ENCODE results near the gene PBX3.
"Not testable (repeated sequence)": the region's sequence is repeated elsewhere in the genome, so short reads cannot be mapped to it uniquely, and the experiment has no call there.

Gene PBX3

DNA sequence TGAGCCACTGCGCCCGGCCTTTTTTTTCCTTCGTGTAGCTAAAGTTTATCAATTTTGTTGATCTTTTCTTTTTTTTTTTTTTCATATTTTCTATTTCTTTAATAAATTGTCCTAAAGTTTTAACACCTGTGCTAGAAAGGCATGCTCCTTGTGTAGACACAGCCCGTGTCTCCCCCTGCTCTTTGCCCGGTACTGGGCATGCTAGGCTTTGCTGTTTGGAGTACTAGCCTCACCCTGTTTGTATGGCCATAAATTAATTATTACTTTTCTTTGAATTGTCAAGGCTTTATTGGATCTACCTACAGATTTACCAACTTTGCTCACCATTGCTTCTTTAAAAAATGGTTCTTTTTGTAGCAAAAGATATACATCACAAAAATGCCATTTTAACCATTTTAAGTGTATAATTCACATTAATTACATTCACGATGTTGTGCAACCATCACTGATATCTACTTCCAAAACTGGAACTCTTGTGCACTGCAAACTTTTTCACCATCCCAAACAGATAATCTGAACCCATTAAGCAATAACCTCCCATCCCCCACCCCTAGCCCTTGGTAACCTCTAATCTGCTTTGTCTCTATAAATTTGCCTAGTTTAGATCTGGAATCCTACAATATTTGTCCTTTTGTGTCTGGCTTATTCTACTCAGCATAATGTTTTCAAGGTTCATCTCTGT is 31.5 kb downstream of the PBX3 start:
- not testable (repeated sequence) for DNase-seq (ENCODE audit: low read depth)

DNA sequence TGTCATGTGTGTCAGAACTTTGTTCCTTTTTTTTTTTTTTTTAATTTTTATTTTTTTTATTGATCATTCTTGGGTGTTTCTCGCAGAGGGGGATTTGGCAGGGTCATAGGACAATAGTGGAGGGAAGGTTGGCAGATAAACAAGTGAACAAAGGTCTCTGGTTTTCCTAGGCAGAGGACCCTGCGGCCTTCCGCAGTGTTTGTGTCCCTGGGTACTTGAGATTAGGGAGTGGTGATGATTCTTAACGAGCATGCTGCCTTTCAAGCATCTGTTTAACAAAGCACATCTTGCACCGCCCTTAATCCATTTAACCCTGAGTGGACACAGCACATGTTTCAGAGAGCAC is 32.0 kb downstream of the PBX3 start:
- not testable (repeated sequence) for DNase-seq (ENCODE audit: low read depth)

DNA sequence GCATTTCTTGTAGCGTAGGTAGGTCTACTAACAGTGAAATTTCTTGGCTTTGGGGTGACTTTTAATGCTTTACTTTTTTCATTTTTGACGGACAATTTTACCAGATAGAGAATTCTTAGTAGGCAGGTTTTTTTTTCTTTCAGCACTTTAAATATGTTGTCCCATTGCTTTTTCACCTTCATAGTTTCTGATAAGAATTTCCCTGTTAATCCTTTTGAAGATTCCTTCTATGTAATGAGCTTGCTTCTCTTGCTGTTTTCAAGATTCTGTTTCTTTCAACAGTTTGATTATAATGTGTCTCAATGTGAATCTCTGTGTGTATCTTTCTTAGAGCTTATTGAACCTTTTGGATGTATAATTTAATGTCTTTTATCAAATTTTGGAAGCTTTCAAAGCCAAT is 35.5 kb downstream of the PBX3 start:
- DNase-seq (ENCODE audit: low read depth): no peak

DNA sequence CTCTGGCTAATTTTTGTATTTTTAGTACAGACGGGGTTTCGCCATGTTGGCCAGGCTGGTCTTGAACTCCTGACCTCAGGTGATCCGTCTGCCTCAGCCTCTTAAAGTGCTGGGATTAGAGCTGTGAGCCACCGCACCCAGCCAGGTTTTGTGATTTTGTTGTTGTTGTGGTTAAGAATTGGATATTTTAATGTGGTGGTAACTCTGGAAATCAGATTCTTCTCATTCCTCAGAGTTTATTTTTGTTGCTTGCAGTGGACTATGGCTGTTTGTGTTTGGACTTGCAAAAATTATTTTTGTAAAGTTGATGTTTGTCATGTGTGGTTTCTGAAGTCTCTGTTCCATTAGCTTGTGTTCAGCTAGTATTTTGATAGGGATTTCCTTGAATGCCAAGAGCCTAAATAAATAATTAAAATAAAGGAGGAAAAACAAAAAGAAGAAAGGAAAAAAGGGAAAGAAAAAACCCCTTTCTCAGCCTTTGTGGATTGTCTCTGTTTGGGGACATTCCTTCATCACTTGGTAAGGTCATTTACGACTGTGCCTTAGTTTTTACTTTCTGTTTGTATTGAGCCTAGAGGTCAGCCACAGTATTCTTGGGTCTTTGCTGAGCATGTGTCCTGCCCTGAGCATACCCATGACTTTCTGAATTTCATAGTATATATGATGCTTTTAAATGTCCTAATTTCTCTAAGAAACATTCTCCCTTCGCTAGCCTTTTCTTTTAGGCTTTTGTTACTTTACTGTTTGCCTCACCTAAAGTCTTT is 37.3 kb downstream of the PBX3 start:
- DNase-seq (ENCODE audit: low read depth): no peak

DNA sequence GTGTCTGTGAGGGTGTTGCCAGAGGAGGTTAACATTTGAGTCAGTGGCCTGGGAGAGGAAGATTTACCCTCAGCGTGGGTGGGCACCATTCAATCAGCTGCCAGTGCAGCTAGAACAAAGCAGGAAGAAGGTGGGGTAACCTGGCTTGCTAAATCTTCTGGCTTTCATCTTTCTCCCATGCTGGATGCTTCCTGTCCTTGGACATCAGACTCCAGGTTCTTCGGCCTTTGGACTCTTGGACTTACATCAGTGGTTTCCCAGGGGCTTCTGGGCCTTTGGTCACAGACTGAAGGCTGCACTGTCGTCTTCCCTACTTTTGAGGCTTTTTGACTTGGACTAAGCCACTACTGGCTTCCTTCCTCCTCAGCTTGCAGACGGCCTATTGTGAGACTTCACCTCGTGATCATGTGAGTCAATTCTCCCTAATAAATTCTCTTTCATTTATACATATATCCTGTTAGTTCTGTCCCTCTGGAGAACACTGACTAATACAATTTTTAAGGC is 38.1 kb downstream of the PBX3 start:
- no peak for DNase-seq (ENCODE audit: low read depth)

DNA sequence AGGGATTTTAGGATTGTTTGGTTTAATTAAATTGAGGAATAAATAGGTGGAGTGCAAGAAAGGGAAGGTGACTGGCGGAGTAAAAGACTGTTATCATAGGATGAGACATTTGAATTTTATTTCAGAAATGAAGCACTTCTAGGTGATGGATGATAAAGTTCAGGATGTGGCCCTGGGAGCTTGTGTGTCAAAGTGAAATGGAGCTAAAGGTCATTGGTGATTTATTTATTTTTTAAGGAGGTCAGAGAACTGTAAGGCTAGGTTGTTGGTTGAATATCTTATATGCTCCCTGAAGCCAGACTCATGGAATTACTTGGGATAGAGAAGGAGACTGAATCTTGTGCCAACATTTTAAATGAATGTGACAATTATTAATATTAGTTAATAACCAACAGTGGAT is 40.5 kb downstream of the PBX3 start:
- DNase-seq (ENCODE audit: low read depth): no peak

DNA sequence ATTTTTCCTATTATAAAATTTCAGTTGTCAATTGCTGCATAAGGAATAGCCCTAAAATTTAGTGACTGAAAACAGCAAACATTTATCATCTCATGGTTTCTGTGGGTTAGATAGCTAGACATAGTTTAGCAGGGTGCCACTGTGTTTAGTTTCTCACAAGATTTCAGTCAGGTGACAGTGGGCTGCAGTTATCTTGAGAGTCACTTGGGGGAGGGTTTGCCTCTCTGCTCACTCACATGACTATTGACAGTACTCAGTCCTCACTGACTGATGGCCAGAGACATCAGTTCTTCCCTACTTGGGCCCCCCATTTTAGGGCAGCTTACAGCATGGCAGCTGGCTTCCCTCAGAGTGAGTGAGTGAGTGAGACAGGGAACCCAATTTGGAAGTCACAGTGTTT is 42.0 kb downstream of the PBX3 start:
- no peak for DNase-seq (ENCODE audit: low read depth)

DNA sequence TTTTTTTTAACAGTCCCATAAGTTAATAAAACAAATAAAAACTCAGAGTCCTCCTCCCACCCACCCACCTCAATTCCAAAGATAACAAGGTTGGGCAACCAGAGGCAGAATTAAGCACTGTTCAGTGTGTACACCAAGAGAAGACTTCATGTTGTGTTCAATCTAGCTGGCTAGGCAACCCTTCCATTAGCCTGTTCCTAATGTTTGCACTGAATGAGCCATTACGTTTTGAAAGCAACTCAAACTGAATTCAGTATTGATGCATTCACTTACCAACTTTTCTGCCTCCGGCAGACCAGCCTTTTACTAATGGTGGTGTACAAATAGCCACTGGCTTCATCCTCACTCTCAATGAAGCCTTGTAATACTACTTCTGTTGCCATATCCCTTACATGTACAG is 47.5 kb downstream of the PBX3 start:
- DNase-seq (ENCODE audit: low read depth): no peak

DNA sequence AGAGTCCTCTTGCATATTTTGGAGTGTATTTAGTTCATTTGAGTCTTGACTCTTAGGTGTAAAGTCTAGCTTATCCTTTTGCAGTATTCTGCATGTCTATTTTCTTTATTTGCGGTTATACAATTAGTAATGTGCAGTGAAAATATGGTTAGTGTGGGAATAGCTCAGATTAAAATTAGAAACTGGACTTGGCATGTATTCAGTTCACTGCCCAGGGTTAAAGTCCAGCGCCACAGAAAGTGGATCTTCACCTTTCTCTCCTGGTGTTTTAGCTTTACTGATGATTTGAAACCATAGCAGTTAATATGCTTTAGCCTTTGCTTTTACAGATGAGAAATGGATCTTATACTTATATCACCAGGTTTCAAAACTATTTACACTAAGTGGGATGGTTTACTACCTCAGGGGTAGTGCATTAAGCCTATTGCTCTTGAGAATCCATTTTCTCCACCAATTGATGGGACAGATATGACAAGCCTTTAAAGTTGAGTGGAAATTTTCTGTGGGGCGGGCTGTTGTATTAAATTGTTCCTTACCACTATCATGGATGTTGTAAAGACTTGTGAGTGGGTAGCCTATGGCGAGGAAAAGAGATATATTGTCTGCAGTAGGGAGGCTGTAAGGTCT is 48.9 kb downstream of the PBX3 start:
- no peak for DNase-seq (ENCODE audit: low read depth)

DNA sequence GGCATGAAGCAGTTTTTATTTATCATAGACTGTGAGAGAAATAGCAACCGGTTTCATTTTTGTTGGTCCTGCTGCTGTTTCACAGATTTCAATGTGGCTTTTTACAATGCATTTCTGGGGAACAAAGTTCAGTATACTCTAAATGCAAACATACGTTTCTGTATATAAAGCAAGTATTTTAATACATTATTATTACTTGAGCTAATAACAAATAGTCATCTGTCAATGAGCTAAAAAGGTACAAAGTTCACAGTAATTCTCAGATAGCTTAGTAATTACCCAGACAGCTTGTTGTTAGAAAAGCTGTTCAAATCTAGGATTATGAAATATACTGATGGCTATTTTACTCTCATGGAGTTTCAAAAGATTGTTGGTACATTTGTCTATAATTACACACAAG is 50.8 kb downstream of the PBX3 start:
- DNase-seq (ENCODE audit: low read depth): no peak

DNA sequence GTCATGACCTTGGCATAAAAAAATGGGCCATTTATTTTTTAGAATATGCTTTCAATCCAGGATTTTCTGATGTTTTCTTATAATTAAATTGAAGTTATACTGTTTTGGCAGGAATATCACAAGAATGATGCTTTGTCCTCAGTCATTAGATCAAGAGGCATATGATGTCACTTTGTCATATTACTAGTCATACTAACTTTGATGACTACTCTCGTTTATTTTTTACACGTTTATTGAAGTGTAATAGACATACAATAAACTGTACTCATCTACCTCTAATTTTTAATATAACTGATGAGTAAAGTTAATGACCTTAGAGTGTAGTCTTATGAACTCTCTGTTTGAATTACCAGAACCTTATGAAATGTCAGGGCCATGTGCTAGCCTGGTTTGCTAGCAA is 56.4 kb downstream of the PBX3 start:
- no peak for DNase-seq (ENCODE audit: low read depth)

DNA sequence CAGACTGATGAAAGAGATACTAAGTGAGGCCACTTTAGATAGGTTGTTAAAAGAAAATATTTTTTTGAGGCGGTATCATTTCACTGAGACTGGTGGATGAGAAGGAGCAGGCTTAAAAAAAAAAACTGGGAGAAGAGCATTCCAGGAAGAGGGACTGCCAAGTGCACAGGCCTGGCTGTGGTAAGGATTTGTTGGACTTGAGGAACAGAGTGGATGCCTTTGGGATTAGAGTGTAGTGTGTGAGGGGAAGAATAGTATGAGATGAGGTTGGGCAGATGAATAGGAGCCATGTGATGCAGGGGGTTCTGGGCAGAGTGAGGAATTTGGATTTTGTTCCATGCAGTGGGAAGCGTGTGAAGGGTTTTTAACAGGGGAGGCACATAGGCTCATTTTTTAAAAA is 57.9 kb downstream of the PBX3 start:
- DNase-seq (ENCODE audit: low read depth): no peak

DNA sequence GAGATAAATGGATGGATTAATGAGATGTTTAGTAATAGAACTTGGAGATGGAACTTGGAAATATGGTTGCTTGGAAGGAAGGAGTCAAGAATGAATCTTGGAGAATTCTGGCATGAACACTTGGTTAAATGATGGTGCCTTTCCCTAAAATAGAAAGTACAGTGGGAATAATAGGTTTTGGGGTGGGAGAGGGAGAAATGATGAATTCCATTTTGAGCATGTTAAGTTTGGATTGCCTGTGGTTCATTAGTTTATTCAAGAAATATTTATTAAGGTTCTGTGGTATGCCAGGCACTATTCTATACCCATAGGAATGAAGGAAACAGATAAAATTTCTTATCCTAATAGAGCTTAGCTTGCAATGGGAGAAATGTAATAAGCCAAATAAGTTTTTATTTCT is 58.4 kb downstream of the PBX3 start:
- no peak for DNase-seq (ENCODE audit: low read depth)

DNA sequence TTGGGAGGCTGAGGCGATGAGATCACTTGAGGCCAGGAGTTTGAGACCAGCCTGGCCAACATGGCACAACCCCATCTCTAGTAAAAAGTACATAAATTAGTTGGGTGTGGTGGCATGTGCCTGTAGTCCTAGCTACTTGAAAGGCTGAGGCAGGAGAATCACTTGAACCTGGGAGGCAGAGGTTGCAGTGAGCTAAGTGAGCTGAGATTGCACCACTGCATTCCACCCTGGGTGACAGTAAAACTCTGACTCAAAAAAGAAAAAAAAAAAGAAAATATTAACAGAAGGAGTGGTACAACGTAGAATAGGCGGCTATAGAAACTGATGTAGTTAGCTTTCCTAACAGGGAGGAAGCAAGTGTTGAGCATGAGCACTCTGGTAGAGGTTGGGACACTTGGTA is 59.9 kb downstream of the PBX3 start:
- no peak for DNase-seq (ENCODE audit: low read depth)

DNA sequence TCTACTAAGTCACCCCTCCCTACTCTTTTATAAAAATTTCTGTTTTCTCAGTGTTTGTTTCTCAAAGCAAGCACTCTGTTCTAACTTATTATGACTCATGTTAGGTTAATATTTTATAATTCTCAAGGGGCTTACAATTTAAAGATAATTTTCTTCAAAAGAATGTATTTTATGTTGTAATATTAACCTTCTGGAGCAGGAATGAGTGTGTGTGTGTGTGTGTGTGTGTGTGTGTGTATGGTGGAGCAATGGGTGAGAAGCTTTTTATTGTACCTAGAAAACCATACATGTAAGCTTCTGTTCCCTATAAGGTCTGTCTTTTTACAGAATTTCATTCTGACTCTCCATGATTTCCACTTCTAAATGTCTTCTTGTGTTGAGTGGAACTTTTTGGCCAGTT is 63.0 kb downstream of the PBX3 start:
- DNase-seq (ENCODE audit: low read depth): no peak

DNA sequence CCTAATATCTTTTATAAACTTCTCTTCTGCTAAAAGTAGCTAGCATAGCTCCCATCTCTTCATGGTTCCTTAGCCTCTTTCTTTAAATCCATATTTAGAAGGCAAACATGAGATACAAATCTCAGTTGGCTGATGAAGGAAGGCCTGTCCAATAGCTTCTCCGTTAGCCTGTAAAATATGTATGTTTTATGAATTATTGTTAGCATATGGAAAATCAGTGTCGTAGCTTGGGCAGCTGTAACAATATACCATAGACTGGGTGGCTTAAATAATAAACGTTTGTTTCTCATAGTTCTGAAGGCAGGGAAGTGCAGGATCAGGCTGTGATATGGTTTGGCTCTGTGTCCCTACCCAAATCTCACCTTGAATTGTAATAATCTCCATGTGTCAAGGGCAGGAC is 63.8 kb downstream of the PBX3 start:
- DNase-seq (ENCODE audit: low read depth): no peak

DNA sequence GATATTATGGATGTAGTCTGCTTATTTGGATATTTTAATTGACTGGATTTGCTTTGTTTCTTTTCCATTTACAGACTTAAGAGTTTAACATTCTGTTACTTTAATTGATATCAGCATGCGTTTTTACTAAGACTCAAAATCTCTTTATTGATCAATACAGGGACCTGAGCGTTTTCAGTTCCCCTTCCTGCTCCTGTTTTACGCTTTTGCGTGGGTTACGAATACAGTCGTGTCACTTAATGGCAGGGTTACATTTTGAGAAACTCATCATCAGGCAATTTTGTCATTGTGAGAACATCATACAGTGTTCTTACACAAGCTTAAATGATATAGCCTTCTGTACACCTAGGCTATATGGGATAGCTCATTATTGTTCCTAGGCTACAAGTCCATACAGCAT is 65.2 kb downstream of the PBX3 start:
- DNase-seq (ENCODE audit: low read depth): no peak

DNA sequence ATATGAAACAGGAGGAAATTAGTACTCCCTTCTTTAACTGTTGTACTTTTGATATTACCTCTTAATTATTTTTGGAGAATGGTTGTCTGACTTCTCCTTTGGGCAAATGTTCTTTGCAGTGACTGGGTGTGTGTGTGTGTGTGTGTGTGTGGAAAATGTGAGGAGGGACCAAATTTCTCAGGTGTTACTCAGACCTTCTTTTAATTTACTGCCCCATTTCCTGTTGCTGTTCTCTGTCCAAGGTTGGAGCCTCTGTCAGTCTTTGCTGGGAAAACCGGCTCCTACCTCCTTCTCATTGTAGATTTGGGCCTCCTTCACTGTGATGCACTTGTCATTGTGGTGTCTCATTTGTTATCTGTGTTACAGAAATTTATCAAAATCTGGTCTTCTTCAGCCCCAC is 68.4 kb downstream of the PBX3 start:
- no peak for DNase-seq (ENCODE audit: low read depth)

DNA sequence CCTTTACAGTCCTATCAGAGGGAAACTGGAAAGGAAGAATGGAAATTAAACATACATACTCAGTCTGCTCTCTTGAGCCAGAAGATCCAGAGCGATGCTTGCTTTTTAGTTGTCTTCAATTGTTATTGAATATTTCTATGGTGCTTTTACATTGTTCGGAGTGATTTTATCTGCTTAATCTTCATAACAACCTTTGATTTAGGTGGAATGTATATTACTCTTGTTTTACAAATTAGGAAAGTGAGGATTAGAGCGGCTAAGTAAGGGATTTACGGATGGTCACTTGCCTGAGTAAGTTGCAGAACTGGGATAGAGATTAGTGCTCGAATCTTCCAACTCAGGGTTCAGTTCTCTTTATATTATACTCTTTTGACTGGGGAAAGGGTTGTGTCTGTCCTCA is 69.1 kb downstream of the PBX3 start:
- DNase-seq (ENCODE audit: low read depth): no peak

DNA sequence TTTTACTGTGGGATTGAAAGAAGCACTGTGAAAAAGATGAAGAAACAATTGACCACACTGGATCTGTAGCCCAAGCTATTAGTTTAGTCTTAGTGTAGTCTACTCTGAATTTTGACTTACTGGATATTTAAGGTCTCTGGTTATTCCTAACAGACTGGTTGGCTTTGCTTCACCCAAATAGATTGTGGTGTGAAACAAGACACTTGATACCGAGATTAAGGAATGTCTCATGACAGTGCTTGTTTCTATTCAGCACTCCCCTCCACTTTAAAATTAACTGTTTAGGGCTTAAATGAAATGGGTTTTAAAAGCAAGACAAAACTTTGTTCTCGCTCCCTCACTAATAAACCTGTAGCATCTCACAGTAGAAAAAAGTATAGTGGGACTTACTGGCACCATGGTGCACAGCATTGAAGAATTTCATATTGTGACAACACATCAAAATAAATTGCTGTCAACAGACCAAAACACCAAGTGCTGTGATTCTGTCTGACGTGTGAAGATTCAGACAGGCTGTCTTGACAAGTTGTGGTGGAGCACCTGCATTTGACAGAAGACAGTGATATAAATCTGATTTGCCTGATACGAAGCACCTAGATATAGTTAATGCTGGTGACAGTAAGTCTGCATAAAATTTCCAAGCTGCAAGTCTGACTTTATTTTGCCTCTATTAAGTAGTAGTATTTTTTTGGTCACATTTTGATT is 73.1 kb downstream of the PBX3 start:
- DNase-seq (ENCODE audit: low read depth): no peak

DNA sequence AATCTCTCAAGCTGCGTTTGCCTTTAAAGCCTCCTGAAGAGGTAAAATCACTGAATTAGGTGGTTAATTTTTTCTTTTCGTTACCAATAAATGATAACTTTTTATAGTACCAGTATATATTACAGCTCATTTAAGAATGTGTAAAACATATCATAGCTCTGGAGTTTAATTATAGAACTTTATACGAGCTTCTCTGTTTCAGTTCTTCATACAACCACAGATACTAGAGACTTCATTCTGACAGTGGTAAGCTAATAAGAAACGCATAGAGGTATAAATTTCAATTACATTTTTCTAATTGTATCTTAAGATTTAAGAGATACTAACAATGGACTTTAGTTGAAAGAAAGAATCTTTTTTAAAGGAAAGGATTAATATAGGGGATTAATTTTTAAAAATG is 73.9 kb downstream of the PBX3 start:
- no peak for DNase-seq (ENCODE audit: low read depth)

DNA sequence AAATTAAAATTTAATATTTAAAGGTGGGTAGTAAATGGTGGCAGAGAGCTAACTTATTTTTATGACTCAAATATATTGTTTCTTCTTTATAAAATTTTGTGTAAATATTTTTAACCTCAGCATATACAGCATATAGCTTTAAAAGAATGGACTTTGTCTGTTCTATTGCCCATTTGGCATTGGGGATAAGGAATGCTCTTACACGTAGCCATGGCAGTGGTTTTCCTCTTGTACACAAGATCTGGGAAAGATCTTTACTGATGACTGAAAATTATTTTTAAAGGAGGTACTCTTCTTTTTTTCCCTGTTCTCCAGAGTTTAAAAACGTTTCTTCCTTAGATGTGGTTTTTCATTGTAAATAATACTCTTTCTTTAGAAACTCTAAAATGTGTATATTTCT is 75.0 kb downstream of the PBX3 start:
- DNase-seq (ENCODE audit: low read depth): no peak

DNA sequence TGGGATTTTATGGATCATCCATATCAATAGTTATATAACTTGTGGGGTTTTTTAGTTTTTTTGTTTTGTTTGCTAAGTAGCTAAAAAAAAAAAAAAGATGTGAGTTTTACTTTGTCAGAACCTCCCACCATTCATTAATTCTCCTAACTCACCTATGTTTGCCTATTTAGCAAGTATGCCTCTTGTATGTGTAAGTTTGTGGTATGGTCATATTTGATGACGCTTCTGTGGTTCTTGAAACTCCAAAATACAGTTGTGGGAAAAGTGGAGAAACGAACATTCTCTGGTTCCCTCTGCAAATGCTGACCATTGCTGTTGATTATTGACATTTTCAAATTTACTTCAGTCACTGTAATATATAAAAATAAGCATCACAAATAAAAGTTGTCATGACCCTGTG is 75.7 kb downstream of the PBX3 start:
- DNase-seq (ENCODE audit: low read depth): no peak

Data from stimulated activated CD8-positive, alpha-beta memory T cell treated with anti-CD3 and anti-CD28 coated beads, Interleukin-15, amount 100 ng/mL, for 24 hours (primary cell).